ENCODE results near the gene BCL2.

Gene BCL2

DNA sequence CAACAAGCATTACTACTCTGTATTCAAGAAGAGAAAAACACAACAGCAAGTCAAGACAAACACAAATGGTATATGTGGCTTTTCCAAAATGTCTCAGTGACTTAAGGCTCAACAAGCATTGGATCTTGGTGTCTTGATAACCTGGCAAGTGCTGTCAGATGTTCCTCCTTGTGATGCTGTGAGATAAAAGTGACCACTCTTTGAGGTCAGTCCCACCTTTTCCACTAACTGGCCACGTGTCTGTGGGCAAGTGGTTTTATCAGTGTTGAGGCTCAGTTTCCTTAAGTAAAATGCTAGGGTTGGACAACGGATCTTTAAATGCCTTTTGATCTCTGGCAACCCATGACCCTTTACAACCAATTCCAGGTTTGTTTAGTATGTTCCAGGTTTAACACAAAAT lies 98.7 kb downstream of the BCL2 start:
- no peak for TF ChIP-seq CTCF (IDR thresholded peaks at IDR 0.05; ENCODE audit: borderline replicate concordance, insufficient read depth, low read depth, low read length)
- H3K4me3 ChIP-seq (ENCODE audit: low read depth, low read length): no peak overlapping the region

- TF ChIP-seq CTCF (IDR thresholded peaks at IDR 0.05; ENCODE audit: borderline replicate concordance, insufficient read depth, low read depth, low read length): no peak
- H3K4me3 ChIP-seq (ENCODE audit: low read depth, low read length): no peak overlapping the region
These were observed 101.1 kb downstream of the BCL2 start for GRCh38 chr18:63218472-63218871.

- TF ChIP-seq CTCF (IDR thresholded peaks at IDR 0.05; ENCODE audit: borderline replicate concordance, insufficient read depth, low read depth, low read length): no peak
- no peak overlapping the region for H3K4me3 ChIP-seq (ENCODE audit: low read depth, low read length)
These were observed 102.9 kb downstream of the BCL2 start for GRCh38 chr18:63216516-63217311.

GRCh38 chr18:63213936-63214671 lies 105.5 kb downstream of the BCL2 start:
- no peak overlapping the region for H3K4me3 ChIP-seq (ENCODE audit: low read depth, low read length)
- TF ChIP-seq CTCF (IDR thresholded peaks at IDR 0.05; ENCODE audit: borderline replicate concordance, insufficient read depth, low read depth, low read length): no peak

DNA sequence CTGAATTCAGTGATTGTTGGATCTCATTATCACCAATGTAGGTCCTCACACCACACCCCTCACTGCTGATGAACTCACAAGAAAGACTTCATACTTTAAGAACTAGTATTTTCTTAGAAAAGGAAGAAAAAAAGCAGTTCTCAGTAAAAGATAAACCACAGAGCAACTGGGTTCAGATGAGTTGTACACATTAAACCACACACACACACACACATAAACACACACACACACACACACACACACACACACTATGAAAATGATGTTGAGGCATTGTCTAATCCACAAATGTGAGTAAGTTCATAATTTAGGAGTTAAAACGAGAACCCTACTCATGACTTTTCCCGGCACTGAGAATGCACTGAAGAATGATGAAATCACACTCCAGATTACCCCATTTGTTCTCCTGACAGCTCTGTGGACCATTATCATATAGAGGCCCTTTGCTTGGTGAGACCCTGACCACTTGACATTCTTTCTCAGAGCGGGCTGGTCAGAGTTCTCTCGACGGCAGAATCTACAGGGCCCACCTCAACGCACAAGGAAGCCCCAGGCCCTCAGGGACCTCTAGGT lies 106.2 kb downstream of the BCL2 start:
- TF ChIP-seq CTCF (IDR thresholded peaks at IDR 0.05; ENCODE audit: borderline replicate concordance, insufficient read depth, low read depth, low read length): no peak
- no peak overlapping the region for H3K4me3 ChIP-seq (ENCODE audit: low read depth, low read length)

- no peak for TF ChIP-seq CTCF (IDR thresholded peaks at IDR 0.05; ENCODE audit: borderline replicate concordance, insufficient read depth, low read depth, low read length)
- H3K4me3 ChIP-seq (ENCODE audit: low read depth, low read length): no peak overlapping the region
These were observed 109.0 kb downstream of the BCL2 start for GRCh38 chr18:63210521-63210920.

All from GM12875 (cell line).